ENCODE data around the gene TMEM52B. TPM values are rescaled to one million over a fixed set of nuclear protein-coding genes. Genes with fewer than 3 reads are reported as not detected.

The TMEM52B gene
- total RNA-seq, 4 donors from 2014 or later, result not detected

- Histone ChIP-seq H3K9me3 (no peaks in the 10 kb centered on the region), H3K27ac (no peak overlapping the region), H3K4me1 (no peaks in the 10 kb centered on the region), H3K36me3 (no peaks in the 10 kb centered on the region), H3K27me3 (no peaks in the 10 kb centered on the region), H3K4me3 (no peak overlapping the region)
- in situ Hi-C loops (cut with MboI; ENCODE audit: low sequenced_read_pairs in 4 of 4), result loop anchor here (5.0 to 10.0 kb wide), 5 partner anchors 319 to 519 kb away; no protein-coding TSS in a partner anchor
- intact Hi-C loops (cut with DNase I; ENCODE audit: low total_unique reads), result loop anchor here (1.0 to 5.0 kb wide), 2 partner anchors 326 to 511 kb away; no protein-coding TSS in a partner anchor
- TF ChIP-seq POLR2A (IDR thresholded peaks at IDR 0.05), result no peak
- TF ChIP-seq, protein P1, sequence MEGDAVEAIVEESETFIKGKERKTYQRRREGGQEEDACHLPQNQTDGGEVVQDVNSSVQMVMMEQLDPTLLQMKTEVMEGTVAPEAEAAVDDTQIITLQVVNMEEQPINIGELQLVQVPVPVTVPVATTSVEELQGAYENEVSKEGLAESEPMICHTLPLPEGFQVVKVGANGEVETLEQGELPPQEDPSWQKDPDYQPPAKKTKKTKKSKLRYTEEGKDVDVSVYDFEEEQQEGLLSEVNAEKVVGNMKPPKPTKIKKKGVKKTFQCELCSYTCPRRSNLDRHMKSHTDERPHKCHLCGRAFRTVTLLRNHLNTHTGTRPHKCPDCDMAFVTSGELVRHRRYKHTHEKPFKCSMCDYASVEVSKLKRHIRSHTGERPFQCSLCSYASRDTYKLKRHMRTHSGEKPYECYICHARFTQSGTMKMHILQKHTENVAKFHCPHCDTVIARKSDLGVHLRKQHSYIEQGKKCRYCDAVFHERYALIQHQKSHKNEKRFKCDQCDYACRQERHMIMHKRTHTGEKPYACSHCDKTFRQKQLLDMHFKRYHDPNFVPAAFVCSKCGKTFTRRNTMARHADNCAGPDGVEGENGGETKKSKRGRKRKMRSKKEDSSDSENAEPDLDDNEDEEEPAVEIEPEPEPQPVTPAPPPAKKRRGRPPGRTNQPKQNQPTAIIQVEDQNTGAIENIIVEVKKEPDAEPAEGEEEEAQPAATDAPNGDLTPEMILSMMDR (IDR thresholded peaks at IDR 0.05 in 4 of 5, conservative IDR thresholded peaks at IDR 0.05 in 1 of 5), result peak; percentile 77 to 85 (median 84)
- ATAC-seq (peak; percentile 70 to 76), DNase-seq (no peak)
Measured at GRCh38 chr12:10235761-10236631, 57.2 kb downstream of the TMEM52B start.

- in situ Hi-C loops (cut with MboI; ENCODE audit: low sequenced_read_pairs in 4 of 4) (loop anchor here (5.0 to 10.0 kb wide), 5 partner anchors 318 to 518 kb away; no protein-coding TSS in a partner anchor), intact Hi-C loops (cut with DNase I; ENCODE audit: low total_unique reads) (loop anchor here (5.0 kb wide), 1 partner anchor 511 kb away; no protein-coding TSS in a partner anchor)
- H3K36me3 ChIP-seq, result no peaks in the 10 kb centered on the region
- DNase-seq (no peak), ATAC-seq (no peak)
- no peaks in the 10 kb centered on the region for H3K27me3 ChIP-seq
- H3K4me1 ChIP-seq, result no peaks in the 10 kb centered on the region
- H3K9me3 ChIP-seq, result no peaks in the 10 kb centered on the region
- H3K27ac ChIP-seq, result no peak overlapping the region
- TF ChIP-seq POLR2A (IDR thresholded peaks at IDR 0.05), result no peak
- TF ChIP-seq, protein P1 (IDR thresholded peaks at IDR 0.05 in 4 of 5, conservative IDR thresholded peaks at IDR 0.05 in 1 of 5), result no peak
- no peak overlapping the region for H3K4me3 ChIP-seq
Measured at GRCh38 chr12:10236720-10237119, 57.9 kb downstream of the TMEM52B start.

DNA sequence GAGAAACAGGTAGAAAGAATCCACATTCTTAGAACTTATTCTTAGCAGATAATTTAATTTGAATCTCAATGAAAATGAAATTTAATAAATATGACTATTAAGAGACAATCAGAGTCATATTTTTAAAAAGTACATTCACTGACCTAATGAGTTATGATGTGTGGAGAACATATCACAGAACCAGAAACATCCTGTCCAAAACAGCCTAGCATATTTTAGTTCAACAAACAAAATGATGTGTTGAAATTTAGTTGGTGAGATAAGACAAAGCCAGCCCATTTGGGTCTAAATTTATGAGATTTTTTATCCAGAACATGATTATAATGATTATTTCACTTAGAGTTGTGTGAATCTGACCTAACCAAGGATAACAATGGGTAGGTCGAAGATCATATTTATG, 59.7 kb downstream of the TMEM52B start:
- no peaks in the 10 kb centered on the region for H3K9me3 ChIP-seq
- no peaks in the 10 kb centered on the region for H3K4me1 ChIP-seq
- no peak overlapping the region for H3K27ac ChIP-seq
- in situ Hi-C loops (cut with MboI; ENCODE audit: low sequenced_read_pairs in 4 of 4) (loop anchor here (5.0 to 10.0 kb wide), 5 partner anchors 316 to 516 kb away; no protein-coding TSS in a partner anchor), intact Hi-C loops (cut with DNase I; ENCODE audit: low total_unique reads) (loop anchor here (5.0 kb wide), 1 partner anchor 509 kb away; no protein-coding TSS in a partner anchor)
- H3K27me3 ChIP-seq, result no peaks in the 10 kb centered on the region
- DNase-seq, result no peak
- no peak for ATAC-seq
- TF ChIP-seq POLR2A (IDR thresholded peaks at IDR 0.05), result no peak
- TF ChIP-seq, protein P1 (IDR thresholded peaks at IDR 0.05 in 4 of 5, conservative IDR thresholded peaks at IDR 0.05 in 1 of 5), result no peak
- H3K4me3 ChIP-seq, result no peak overlapping the region
- no peaks in the 10 kb centered on the region for H3K36me3 ChIP-seq

GRCh38 chr12:10241290-10241689, 62.5 kb downstream of the TMEM52B start:
- in situ Hi-C loops (cut with MboI; ENCODE audit: low sequenced_read_pairs in 4 of 4), result no loop called here

More at GRCh38 chr12:10241290-10241689, 62.5 kb downstream of the TMEM52B start:
- Histone ChIP-seq H3K4me3 (no peak overlapping the region), H3K27me3 (no peaks in the 10 kb centered on the region), H3K36me3 (no peaks in the 10 kb centered on the region), H3K4me1 (no peaks in the 10 kb centered on the region), H3K27ac (no peak overlapping the region), H3K9me3 (no peaks in the 10 kb centered on the region)
- no peak for DNase-seq
- no peak for ATAC-seq
- TF ChIP-seq POLR2A (IDR thresholded peaks at IDR 0.05), result no peak
- TF ChIP-seq, protein P1 (IDR thresholded peaks at IDR 0.05 in 4 of 5, conservative IDR thresholded peaks at IDR 0.05 in 1 of 5), result no peak
- intact Hi-C loops (cut with DNase I; ENCODE audit: low total_unique reads), result no loop called here

Other genes starting within 250 kb of the TMEM52B start
- not detected for gene CLEC2A, start 246.7 kb upstream of the TMEM52B start, total RNA-seq
- under 1 TPM in 2 of 4 donors, not detected in 2; 0.49 to 0.98 TPM for gene CLEC12A, start 207.6 kb upstream of the TMEM52B start, total RNA-seq
- gene CLEC1B, start 179.9 kb upstream of the TMEM52B start, total RNA-seq, result under 1 TPM in 1 of 4 donors, not detected in 3; 0.53 TPM
- gene CLEC12B, start 168.4 kb upstream of the TMEM52B start, total RNA-seq, result not detected
- not detected for gene CLEC9A, start 148.3 kb upstream of the TMEM52B start, total RNA-seq
- gene CLEC1A, start 80.0 kb upstream of the TMEM52B start, total RNA-seq, result 1 to 10 TPM in 3 of 4 donors, under 1 TPM in 1; 1.00 to 3.6 (median 1.6) TPM
- 10 to 100 TPM in 1 of 4 donors, 1 to 10 TPM in 3; 1.1 to 40.7 (median 3.6) TPM for gene CLEC7A, start 48.8 kb upstream of the TMEM52B start, total RNA-seq
- gene OLR1, start 6.9 kb upstream of the TMEM52B start, total RNA-seq, result under 1 TPM in 1 of 4 donors, not detected in 3; 0.42 TPM
- 100 to 1,000 TPM; 144 to 605 (median 175) TPM for gene GABARAPL1, start 33.8 kb downstream of the TMEM52B start, total RNA-seq
- under 1 TPM; 0.10 to 0.23 (median 0.21) TPM for gene KLRD1, start 128.8 kb downstream of the TMEM52B start, total RNA-seq
- gene KLRK1, start 211.0 kb downstream of the TMEM52B start, total RNA-seq, result under 1 TPM in 1 of 4 donors, not detected in 3; 0.20 TPM
- gene KLRC4, start 230.7 kb downstream of the TMEM52B start, total RNA-seq, result not detected
- not detected for gene KLRC3, start 241.6 kb downstream of the TMEM52B start, total RNA-seq